ENCODE measurements around the gene GREB1L. TPM values are rescaled to one million over a fixed set of nuclear protein-coding genes. Genes with fewer than 3 reads are reported as not detected.
"Not testable (repeated sequence)": the region's sequence is repeated elsewhere in the genome, so short reads cannot be mapped to it uniquely, and the experiment has no call there.

Gene GREB1L
- total RNA-seq, 3 donors from 2014 or later = 0.26 to 1.0 (median 0.29) TPM

DNA sequence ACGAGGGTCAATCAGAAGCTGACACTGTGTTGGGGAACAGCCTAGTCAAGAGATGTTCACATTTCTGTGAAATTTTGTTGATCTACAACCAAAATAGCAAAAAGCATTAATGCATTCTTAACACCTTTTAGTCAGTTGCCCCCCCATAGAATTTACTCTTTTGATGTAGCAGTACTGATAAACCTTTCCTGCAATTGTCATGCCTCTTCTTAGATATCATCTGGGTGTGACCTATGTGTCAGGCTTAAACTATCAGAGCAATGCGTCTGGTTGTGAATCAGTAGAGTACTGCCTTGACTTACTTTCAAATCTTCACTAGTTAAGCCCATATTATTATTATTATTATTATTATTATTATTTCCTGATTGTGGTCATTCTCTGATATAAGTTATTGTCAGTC lies 61.9 kb downstream of the GREB1L start:
- Histone ChIP-seq H3K36me3 (ENCODE audit: low read depth) (no peaks in the 10 kb centered on the region), H3K4me3 (no peak overlapping the region), H3K9me3 (no peaks in the 10 kb centered on the region), H3K4me1 (ENCODE audit: low read depth) (no peaks in the 10 kb centered on the region)
- DNase-seq = no peak
- intact Hi-C loops (cut with DNase I, micrococcal nuclease) = no loop called here
- no peak for ATAC-seq
- TF ChIP-seq, protein P1, sequence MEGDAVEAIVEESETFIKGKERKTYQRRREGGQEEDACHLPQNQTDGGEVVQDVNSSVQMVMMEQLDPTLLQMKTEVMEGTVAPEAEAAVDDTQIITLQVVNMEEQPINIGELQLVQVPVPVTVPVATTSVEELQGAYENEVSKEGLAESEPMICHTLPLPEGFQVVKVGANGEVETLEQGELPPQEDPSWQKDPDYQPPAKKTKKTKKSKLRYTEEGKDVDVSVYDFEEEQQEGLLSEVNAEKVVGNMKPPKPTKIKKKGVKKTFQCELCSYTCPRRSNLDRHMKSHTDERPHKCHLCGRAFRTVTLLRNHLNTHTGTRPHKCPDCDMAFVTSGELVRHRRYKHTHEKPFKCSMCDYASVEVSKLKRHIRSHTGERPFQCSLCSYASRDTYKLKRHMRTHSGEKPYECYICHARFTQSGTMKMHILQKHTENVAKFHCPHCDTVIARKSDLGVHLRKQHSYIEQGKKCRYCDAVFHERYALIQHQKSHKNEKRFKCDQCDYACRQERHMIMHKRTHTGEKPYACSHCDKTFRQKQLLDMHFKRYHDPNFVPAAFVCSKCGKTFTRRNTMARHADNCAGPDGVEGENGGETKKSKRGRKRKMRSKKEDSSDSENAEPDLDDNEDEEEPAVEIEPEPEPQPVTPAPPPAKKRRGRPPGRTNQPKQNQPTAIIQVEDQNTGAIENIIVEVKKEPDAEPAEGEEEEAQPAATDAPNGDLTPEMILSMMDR (IDR thresholded peaks at IDR 0.05) = no peak

DNA sequence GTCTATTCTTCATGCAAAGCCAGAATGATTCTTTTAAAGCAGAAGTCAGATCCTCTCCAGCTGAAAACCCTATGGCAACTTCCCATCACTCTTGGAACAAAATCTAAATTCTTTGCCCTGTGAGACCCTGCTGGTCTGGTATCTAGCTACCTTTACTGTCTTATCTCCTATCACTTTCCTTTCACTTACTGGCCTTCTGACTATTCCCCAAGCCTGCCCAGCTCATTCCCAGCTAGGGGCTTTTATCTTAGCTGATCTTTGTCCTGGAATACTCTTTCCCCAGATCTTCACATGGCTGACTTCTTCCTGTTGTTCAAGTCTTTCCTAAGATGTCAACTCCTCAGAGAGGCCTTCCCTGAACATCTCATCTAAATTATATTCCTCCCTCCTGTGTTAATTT lies 63.6 kb downstream of the GREB1L start:
- Histone ChIP-seq H3K36me3 (ENCODE audit: low read depth) (no peaks in the 10 kb centered on the region), H3K9me3 (no peaks in the 10 kb centered on the region), H3K4me3 (no peak overlapping the region), H3K4me1 (ENCODE audit: low read depth) (no peaks in the 10 kb centered on the region)
- DNase-seq (no peak), ATAC-seq (no peak)
- intact Hi-C loops (cut with DNase I, micrococcal nuclease) = no loop called here
- TF ChIP-seq, protein P1 (IDR thresholded peaks at IDR 0.05) = no peak

DNA sequence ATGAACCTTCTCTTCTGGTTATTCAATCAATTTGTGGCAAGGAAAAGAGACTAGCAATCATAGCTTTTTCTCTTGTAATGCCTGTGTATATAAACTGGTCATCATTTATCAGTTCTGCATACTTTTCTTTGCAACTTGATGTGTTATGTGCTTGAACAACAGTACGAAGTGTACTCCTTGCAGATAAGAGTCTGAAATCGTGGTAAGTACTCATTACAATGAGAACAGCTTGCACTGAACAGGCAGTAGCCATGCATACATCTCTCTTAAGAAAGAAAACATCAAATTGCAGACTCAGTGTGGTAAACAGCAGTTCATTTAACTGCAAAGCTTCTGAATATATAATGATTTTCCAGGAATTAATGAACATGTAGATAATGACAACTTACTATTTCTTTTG lies 64.3 kb downstream of the GREB1L start:
- no peak for ATAC-seq
- TF ChIP-seq, protein P1 (IDR thresholded peaks at IDR 0.05) = no peak
- intact Hi-C loops (cut with DNase I, micrococcal nuclease) = no loop called here
- Histone ChIP-seq H3K36me3 (ENCODE audit: low read depth) (no peaks in the 10 kb centered on the region), H3K4me3 (no peak overlapping the region), H3K4me1 (ENCODE audit: low read depth) (no peaks in the 10 kb centered on the region), H3K9me3 (no peaks in the 10 kb centered on the region)
- DNase-seq = no peak

DNA sequence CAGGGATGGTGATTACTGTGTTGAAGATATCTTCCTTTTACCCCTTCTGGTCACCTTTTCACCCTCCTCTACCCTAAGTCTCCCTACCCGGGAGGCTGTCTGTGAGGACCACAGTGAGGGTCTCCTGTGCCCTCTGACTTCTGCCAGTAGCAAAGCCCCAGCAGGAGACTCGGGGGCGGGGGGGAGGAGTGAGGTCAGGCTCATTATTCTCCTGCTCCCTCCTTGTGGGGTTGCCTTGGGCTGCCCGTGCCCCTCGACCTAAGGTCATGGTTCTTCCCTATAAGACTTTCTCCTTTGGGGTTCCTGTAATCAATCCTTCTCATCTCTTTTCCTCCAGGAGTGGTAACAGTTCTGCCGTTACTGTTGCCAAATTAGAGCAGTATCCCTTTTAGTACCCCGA lies 65.5 kb downstream of the GREB1L start:
- no peaks in the 10 kb centered on the region for H3K36me3 ChIP-seq (ENCODE audit: low read depth)
- ATAC-seq = no peak
- no peaks in the 10 kb centered on the region for H3K9me3 ChIP-seq
- DNase-seq = no peak
- H3K4me3 ChIP-seq = no peak overlapping the region
- TF ChIP-seq, protein P1 (IDR thresholded peaks at IDR 0.05) = no peak
- intact Hi-C loops (cut with DNase I, micrococcal nuclease) = no loop called here
- H3K4me1 ChIP-seq (ENCODE audit: low read depth) = no peaks in the 10 kb centered on the region

DNA sequence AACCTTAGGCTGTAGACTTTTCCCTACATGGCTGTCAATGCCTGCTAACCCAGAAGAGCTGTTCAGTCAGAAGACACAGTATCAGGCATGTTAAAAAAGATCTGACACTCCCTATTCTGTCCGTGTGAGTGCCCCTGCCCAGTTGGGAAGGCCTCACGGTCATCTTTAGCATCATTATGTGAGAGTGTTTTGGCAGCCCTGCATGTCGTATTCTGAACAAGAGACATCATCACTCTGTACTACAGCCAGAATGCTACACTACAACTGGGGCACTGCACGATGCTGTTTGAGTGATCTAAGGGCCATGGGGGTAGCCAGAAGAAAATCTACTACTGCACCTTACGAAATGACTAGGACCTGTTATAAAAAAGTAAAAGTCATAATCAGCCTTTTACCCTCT lies 67.2 kb downstream of the GREB1L start:
- no peaks in the 10 kb centered on the region for H3K9me3 ChIP-seq
- H3K36me3 ChIP-seq (ENCODE audit: low read depth) = no peaks in the 10 kb centered on the region
- no peak overlapping the region for H3K4me3 ChIP-seq
- intact Hi-C loops (cut with DNase I, micrococcal nuclease) = no loop called here
- ATAC-seq = no peak
- no peaks in the 10 kb centered on the region for H3K4me1 ChIP-seq (ENCODE audit: low read depth)
- no peak for DNase-seq
- TF ChIP-seq, protein P1 (IDR thresholded peaks at IDR 0.05) = no peak

DNA sequence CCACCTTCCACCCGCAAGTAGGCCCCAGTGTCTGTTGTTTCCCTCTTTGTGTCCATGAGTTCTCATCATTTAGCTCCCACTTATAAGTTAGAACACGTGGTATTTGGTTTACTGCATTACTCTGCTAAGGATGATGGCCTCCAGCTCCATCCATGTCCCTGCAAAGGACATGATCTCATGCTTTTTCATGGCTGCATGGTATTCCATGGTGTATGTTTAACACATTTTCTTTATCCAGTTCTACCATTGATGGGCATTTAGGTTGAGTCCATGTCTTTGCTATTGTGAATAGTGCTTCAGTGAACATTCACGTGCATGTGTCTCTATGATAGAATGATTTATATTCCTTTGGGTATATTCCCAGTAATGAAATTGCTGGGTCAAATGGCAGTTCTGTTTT lies 69.9 kb downstream of the GREB1L start:
- H3K36me3 ChIP-seq (ENCODE audit: low read depth); ATAC-seq; H3K4me1 ChIP-seq (ENCODE audit: low read depth); intact Hi-C loops (cut with DNase I, micrococcal nuclease); H3K9me3 ChIP-seq; H3K4me3 ChIP-seq; DNase-seq: not testable (repeated sequence)

Data from mucosa of descending colon (tissue), 3 donors.